HG03045 (cell line): ENCODE data around the gene DGCR8.
"Not testable (repeated sequence)": the region's sequence is repeated elsewhere in the genome, so short reads cannot be mapped to it uniquely, and the experiment has no call there.

Experiments used
- ATAC-seq: cut with Tn5 transposase; IDR thresholded peaks from one replicate; pipeline ENCODE4 v1.9.1; 2021; ENCODE audit warnings: mild to moderate bottlenecking, moderate library complexity; ENCODE audit not compliant: unreplicated experiment

DGCR8 gene

DNA sequence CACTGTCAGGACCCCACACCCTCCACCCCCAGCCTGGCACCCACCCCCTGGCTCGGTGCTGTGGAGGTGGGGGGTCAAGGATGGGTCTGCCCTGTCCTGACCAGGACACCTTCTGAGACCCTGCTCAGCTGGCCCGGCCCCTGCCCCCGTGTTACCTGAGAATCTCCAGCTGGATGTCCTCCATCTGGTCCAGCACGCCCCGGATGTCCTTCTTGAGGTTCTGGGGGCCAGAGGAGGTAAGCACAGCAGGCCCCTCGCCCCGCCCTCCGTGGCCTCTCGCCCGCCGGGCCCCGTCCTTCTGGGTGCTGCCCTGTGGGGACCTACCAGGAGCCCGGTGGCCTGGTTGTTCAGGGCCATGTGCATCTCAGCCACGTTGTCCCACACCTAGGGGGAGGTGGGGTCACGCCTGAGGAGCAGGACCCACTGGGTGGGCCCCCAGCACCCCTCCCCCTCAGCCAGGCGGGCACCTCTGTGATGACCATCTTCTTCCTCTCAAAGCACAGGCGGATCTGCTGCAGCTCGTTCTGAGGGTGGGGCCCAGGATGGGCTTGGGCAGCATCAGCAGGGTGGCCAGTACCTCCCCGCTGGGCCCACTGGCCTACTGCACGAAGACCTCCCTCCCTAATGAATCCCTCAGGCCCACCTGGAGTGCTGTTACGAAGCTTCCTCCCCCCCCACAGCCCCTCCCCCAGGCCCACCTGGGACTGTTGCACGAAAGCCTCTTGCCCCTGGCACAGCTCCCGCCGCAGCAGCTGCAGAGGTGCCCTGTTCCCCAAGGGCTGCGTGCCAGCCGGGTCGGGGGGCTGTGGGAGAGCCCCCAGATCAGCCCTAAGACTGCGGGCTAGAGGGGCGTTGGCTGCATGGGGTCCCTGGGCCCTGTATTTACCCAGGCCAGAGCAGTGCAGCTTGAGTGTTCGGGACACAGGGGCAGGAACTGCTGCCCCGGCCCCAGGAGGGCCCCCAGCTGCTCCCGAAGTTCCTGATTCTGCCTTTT lies 69.5 kb downstream of the DGCR8 start:
- no peak for ATAC-seq

DNA sequence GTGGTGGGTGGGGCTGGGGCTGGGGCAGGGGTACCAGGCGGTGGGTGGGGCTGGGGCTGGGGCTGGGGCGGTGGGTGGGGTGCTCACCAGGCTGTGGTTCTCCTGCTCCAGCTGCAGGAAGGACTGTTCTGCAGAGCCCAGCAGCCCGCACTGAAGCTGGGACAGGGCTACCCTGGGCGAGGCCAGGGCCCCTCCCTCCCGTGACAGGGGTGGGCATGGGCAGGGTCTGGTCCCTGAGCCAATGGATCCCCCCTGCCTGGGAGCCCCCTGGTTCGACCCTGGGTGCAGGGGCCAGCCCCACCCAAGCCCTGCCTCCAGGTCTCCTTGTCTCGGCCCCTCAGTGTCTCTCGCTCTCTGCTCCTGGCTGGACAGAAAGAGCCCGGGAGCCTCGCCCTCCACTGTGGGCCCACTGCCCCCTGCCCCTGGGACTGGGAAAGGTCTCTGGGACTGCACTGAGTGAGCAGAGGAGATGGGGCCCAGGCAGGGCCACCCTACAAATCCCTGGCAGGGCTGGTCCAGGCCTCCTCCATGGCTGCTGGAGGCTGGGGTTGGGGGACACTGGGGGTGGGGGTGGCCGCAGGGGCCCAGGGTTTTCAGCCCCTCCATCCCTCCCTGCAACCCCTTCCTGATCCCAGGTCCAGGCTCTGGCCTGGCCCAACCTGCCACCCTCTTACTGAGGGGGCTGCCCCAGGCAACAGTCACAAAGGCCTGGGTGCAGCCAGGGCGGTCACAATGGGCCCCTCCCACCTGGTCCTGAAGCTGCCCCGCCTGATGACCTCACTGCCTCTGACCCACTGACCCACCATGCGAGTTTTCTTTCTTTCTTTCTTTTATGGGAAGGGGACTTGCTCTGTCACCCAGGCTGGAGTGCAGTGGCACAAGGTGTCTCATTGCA lies 70.6 kb downstream of the DGCR8 start, which contains the start of gene CCDC188:
Gene CCDC188, minus strand, starts transcription at position 675 of the 895 bp plus-strand sequence. Its CDS starts 69 bp downstream, at position 606.
- no peak for ATAC-seq

DNA sequence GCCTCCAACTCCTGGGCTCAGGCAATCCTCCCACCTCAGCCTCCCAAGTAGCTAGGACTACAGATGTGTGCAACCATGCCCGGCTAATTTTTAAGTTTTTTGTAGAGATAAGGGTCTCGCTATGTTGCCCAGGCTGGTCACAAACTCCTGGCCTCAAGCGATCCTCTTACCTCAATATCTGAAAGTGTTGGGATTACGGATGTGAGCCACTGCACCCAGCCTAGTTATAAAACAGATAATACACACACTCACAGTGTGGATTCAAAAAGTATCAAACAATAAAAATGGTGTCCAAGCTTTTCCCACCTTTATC lies 71.2 kb downstream of the DGCR8 start:
- no peak for ATAC-seq

DNA sequence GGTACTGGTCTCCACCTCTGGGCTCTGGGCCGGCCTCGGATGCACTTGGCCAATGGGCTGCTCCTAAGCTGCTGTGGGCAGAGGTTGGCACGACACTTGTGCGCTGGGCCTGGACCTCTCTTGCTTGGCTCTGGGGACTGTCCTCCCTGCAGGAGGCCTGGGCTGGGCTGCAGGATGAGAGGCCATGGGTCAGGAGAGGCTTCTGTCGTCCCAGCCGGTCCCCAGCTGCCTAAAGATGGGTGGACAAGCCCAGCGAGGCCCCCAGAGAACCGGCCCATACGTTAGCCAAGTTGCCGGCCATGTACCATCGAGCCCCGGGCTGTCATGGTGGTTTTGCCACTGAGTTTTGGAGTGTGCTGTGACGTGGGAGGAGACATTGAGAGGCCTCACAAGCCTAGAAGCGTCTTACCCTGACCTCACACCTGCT lies 72.4 kb downstream of the DGCR8 start:
- no peak for ATAC-seq

- no peak for ATAC-seq
Observed at GRCh38 chr22:20153945-20154344, 73.9 kb downstream of the DGCR8 start.

GRCh38 chr22:20154602-20155187 lies 74.7 kb downstream of the DGCR8 start:
- no peak for ATAC-seq

DNA sequence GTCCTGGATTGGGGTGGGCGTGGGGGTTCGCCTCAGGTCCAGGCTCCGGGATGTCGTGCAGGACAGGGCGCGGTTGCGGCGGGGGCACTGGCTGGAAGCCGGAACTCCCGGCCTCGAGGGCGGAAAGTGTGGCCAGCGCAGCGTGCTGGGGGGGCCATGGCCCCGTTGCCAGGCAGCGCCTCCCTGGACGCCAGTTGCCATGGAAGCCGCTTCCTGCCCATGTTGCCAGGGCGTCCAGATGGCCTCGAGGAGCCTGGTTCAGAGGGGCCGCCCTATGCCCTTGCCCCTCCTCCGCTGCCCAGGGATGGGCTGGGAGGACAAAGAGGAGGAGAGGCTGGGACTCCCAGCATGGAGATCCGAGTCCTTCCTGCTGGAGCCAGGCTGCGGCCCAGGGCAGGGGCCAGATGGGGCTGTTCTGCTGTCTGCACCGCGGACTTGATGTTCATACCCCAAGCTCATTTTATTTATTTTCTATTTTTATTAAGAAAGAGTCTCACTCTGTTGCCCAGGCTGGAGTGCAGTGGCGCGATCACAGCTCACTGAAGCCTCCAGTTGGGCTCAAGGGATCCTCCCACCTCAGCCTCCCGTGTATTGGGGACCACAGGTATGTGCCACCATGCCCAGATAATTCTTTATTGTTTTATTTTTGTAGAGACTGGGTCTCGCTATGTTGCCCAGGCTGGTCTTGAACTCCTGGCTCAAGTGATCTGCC lies 75.4 kb downstream of the DGCR8 start:
- no peak for ATAC-seq

DNA sequence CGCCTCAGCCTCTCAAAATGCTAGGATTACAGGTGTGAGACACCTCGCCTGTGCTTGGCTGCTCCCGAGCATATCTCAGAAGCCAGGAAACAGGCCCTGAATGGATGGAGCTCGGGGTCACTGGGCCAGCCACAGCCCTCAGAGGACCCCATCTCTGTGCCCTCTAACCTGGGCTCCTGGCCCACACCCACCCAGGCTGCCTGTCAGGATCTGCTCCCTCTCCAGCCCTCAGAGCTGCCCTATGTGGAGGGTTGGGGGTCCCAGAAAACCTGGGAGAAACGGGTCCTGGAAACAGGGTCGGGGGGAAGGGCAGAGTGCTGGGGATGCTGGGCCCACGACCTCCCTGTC lies 76.0 kb downstream of the DGCR8 start:
- ATAC-seq, result no peak

DNA sequence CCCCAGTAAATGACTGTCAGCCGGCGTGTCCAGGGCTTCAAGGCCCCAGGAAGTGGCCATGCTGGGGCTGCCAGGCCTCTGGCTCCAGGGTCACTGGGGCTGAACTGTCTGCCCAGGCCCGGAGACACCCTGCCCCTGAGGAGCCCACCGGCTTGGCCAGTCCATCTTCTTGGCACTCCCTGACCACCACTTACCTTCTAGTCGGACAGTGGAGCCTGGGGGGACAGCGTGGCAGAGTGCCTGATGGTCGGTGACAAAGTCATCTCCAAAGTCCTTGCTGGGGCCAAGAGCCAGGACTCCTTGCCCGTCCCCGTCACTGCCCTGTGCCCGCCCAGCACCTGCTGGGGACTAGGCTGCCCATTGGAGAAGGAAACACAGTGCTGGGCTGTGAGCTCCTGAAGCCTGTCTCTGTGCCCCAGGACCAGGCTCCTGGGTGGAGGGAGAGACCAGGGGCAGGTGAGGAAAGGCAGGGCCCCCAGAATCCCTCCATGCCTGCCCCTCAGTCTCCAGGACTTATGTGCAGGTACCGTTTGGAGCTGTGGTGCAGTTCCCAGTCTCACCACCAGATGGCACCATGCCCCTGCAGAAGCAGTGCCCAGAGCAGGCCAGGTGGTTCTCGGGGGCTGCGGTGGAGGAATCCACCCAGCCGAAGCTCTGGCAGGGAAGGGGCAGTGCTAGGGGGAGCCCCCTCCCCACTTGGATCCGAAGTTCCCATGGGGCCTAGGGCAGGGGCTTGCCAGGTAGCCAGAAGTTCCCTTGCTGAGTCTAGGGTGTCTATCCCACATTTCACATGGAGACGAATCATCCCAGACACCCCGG lies 76.8 kb downstream of the DGCR8 start:
- ATAC-seq, result no peak

- ATAC-seq, result no peak
Observed at GRCh38 chr22:20157430-20158183, 77.6 kb downstream of the DGCR8 start.

DNA sequence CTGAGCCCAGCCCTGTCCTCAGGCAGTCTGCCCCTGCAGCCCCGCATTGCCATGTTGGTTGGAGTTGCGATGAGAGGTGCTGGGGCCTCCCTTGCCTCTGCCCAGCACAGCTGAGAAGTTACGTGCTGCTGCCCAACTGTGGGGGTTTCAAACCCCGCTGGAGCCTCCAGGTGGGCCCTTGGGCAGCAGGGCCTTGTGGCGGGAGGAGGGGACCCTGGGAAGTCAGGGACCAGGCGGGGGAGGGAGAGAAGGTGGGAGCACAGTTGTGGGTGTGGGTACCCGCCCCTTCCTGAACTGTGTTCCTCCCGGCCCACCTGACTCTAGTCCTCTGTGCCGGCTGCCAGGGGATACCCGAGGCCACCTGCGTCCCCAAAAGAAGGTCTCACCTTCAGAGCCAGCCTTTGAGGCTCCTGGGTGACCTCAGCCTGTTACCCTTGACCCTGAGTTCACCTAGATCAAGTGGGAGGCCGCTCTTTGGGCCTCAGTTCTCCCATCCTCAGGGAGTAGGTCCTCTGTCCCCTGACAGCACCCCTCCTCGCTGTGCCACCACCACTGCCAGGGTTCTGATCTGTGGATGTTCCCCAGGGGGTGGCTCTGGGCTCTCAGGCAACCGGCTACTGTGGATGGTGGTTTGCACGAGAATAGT lies 78.5 kb downstream of the DGCR8 start:
- ATAC-seq, result no peak

GRCh38 chr22:20159076-20159475 lies 79.0 kb downstream of the DGCR8 start:
- no peak for ATAC-seq

DNA sequence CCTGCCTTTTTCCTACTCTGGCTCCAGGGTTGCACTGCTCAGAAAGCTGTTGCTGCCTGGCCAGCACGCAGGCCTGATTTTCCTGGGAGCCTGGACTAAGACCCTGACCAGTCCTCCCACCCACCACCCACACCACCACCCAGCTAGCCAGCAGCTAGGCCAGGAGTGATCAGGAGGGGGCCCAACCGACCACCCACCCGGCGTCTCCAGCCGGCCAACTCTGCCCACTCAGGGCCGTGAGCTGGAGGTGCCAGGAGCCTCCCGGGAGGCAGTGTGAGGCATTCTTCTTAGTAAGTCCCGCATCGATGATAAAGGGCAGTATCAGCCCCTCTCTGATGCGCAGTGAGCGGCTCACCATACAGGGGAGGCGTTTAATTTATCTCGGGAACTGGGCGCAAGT lies 79.5 kb downstream of the DGCR8 start:
- ATAC-seq, result not testable (repeated sequence)

DNA sequence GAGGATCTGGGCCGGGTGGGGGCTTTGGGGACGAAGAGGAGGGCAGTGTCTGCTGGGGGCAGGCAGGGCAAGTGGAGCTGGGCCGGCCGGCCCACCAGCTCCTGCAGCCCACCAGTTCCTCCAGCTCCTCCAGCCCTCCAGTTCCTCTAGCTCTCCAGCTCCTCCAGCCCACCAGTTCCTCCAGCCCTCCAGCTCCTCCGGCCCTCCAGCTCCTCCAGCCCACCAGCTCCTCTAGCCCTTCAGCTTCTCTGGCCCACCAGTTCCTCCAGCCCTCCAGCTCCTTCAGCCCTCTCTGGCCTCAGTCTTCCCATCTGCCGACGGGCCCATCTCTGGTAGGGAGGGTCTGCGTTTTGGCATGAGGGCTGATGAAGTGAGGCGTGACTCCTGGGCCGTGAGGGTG lies 80.0 kb downstream of the DGCR8 start:
- no peak for ATAC-seq
